CD4-positive, alpha-beta T cell treated with Interleukin-4 for 1 hour (primary cell): ENCODE results near the gene LLGL1.

Experiments
- DNase-seq, 2 donors: peaks; one replicate each; pipeline ENCODE4 v3.0.0-alpha.2; 2020 to 2022

The LLGL1 gene

GRCh38 chr17:18278867-18279266, 53.4 kb downstream of the LLGL1 start:
- DNase-seq: no peak

- DNase-seq: no peak
Observed at GRCh38 chr17:18280249-18280648, 54.8 kb downstream of the LLGL1 start.

GRCh38 chr17:18280766-18281371, 55.4 kb downstream of the LLGL1 start:
- no peak for DNase-seq

- no peak for DNase-seq
Observed at GRCh38 chr17:18281788-18282187, 56.4 kb downstream of the LLGL1 start.

- DNase-seq: no peak
Observed at GRCh38 chr17:18285296-18285695, 59.9 kb downstream of the LLGL1 start.

- no peak for DNase-seq
Observed at GRCh38 chr17:18291718-18292540, 66.5 kb downstream of the LLGL1 start.
